Right renal cortex interstitium (tissue), 3 donors: ENCODE results near the gene FHOD3. TPM values are rescaled to one million over a fixed set of nuclear protein-coding genes. Genes with fewer than 3 reads are reported as not detected.

ENCODE experiments used
- DNase-seq, 3 donors: peaks; one replicate each; pipeline ENCODE4 v3.0.0-alpha.2; 2013; ENCODE audit warnings: low read depth in 3 of 3, low spot score in 2 of 3
- polyA plus RNA-seq, 3 donors: library from polyadenylated mRNA; unstranded; fragments of 120-200 nt; gene quantifications; one replicate each; pipeline ENCODE4 v1.2.1, GENCODE V29; 2013; ENCODE audit not compliant: insufficient read length in 3 of 3

Gene FHOD3
- polyA plus RNA-seq, 3 donors = 39.8 to 45.6 (median 40.1) TPM

GRCh38 chr18:36675542-36675941, 378.0 kb downstream of the FHOD3 start:
- no peak for DNase-seq

- no peak for DNase-seq
Observed at GRCh38 chr18:36676629-36677028, 379.1 kb downstream of the FHOD3 start.

- no peak for DNase-seq
Observed at GRCh38 chr18:36680042-36680441, 382.5 kb downstream of the FHOD3 start.

- no peak for DNase-seq
Observed at GRCh38 chr18:36685580-36685979, 388.1 kb downstream of the FHOD3 start.

GRCh38 chr18:36688020-36688965, 390.8 kb downstream of the FHOD3 start:
- DNase-seq = no peak

- DNase-seq = no peak
Observed at GRCh38 chr18:36692371-36692770, 394.9 kb downstream of the FHOD3 start.

- DNase-seq = no peak
Observed at GRCh38 chr18:36692921-36693332, 395.4 kb downstream of the FHOD3 start.

GRCh38 chr18:36693931-36694620, 396.6 kb downstream of the FHOD3 start:
- DNase-seq = no peak

- no peak for DNase-seq
Observed at GRCh38 chr18:36695806-36696205, 398.3 kb downstream of the FHOD3 start.

- DNase-seq = no peak
Observed at GRCh38 chr18:36697905-36698304, 400.4 kb downstream of the FHOD3 start.

- no peak for DNase-seq
Observed at GRCh38 chr18:36700955-36701354, 403.4 kb downstream of the FHOD3 start.

GRCh38 chr18:36702401-36703013, 405.0 kb downstream of the FHOD3 start:
- DNase-seq = no peak

GRCh38 chr18:36704156-36704555, 406.6 kb downstream of the FHOD3 start:
- DNase-seq = no peak

- no peak for DNase-seq
Observed at GRCh38 chr18:36706134-36706881, 408.8 kb downstream of the FHOD3 start.

- no peak for DNase-seq
Observed at GRCh38 chr18:36708366-36708765, 410.9 kb downstream of the FHOD3 start.

- DNase-seq = no peak
Observed at GRCh38 chr18:36709315-36709714, 411.8 kb downstream of the FHOD3 start.

GRCh38 chr18:36711014-36711725, 413.7 kb downstream of the FHOD3 start:
- DNase-seq = no peak

GRCh38 chr18:36711813-36712444, 414.4 kb downstream of the FHOD3 start:
- no peak for DNase-seq

GRCh38 chr18:36714476-36714875, 417.0 kb downstream of the FHOD3 start:
- DNase-seq = no peak
